Tibial nerve (tissue), 4 donors: Measurements from ENCODE around the gene RGN. TPM values are rescaled to one million over a fixed set of nuclear protein-coding genes. Genes with fewer than 3 reads are reported as not detected.
"Not testable (repeated sequence)": the region's sequence is repeated elsewhere in the genome, so short reads cannot be mapped to it uniquely, and the experiment has no call there.

Source experiments
- DNase-seq, 2 donors: peaks; one replicate each; pipeline ENCODE4 v3.0.0-alpha.2; 2019; ENCODE audit warnings: low spot score in 2 of 2
- H3K27ac ChIP-seq, 4 donors: fragments of 200-600 bp; sonication (generic) in 3 of 4; one replicate each; pipeline ENCODE4 v1.5.1; 2017 to 2019; ENCODE audit warnings: mild to moderate bottlenecking in 1 of 4
- H3K27me3 ChIP-seq, 2 donors: fragments of 200-600 bp; sonication (generic) in 1 of 2; one replicate each; pipeline versions ENCODE4 v1.5.1 to v1.6.0; 2017 to 2019
- H3K36me3 ChIP-seq, 3 donors: fragments of 200-600 bp; sonication (generic); one replicate each; pipeline ENCODE4 v1.5.1; 2018 to 2019
- H3K4me1 ChIP-seq, 4 donors: fragments of 200-600 bp; sonication (generic) in 3 of 4; one replicate each; pipeline ENCODE4 v1.5.1; 2017 to 2019
- H3K4me3 ChIP-seq, 4 donors: fragments of 200-600 bp; sonication (generic) in 3 of 4; one replicate each; pipeline ENCODE4 v1.5.1; 2017 to 2019; ENCODE audit warnings: mild to moderate bottlenecking in 1 of 4, moderate library complexity in 1 of 4
- H3K9me3 ChIP-seq, 4 donors: fragments of 200-600 bp; sonication (generic) in 3 of 4; one replicate each; pipeline ENCODE4 v1.5.1; 2017 to 2019
- EP300 ChIP-seq, 2 donors: sonication (generic); formaldehyde crosslinking; IDR thresholded peaks; one replicate each; pipeline ENCODE4 v1.6.1; 2017; ENCODE audit warnings: antibody characterized with exemption in 2 of 2, mild to moderate bottlenecking in 1 of 2
- POLR2A ChIP-seq, 2 donors: fragments of 450-650 bp; IDR thresholded peaks; one replicate each; pipeline ENCODE4 v1.6.1; 2017; ENCODE audit warnings: antibody characterized with exemption in 2 of 2, mild to moderate bottlenecking in 2 of 2, moderate library complexity in 2 of 2
- WGBS, 2 donors: methylation state at CpG; one replicate each; pipeline ENCODE4 v1.1.5; 2018; 5-methylcytosine and 5-hydroxymethylcytosine counted together
- total RNA-seq, 4 donors: library from RNA; depleted of rRNA; stranded (reverse); fragments of >200 nt; gene quantifications; one replicate each; pipeline ENCODE4 v1.1.0, GENCODE V29; 2016
- TF ChIP-seq, protein P1 (sequence below), 5 experiments: fragments of 200-600 bp in 3 of 5; fragments of 450-650 bp in 2 of 5; sonication (generic) in 3 of 5; IDR thresholded peaks; one replicate each; pipeline ENCODE4 v1.5.1; 2016 to 2019; ENCODE audit warnings: antibody characterized with exemption in 5 of 5, mild to moderate bottlenecking in 3 of 5, moderate library complexity in 2 of 5

Gene RGN
- total RNA-seq, 4 donors from 2014 or later, result 0.60 to 2.5 (median 0.87) TPM; not detected in 1

DNA sequence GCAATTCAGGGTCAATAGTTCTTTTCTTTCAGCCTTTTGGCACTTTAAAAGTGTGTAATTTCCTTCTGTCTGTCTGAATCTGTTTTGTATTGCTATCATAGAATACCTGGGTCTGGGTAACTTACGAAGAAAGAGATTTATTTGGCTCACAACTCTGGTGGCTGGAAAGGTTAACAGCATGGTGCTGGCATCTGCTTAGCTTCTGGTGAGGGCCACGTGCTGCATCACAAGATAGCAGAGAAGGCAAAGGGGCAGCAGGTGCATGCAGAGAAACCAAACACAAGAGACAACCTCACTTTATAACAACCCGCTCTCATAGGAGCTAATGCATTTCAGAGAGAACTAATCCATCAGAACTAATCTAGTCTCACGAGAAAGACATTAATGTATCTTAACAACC lies 18.8 kb downstream of the RGN start:
- TF ChIP-seq, protein P1, sequence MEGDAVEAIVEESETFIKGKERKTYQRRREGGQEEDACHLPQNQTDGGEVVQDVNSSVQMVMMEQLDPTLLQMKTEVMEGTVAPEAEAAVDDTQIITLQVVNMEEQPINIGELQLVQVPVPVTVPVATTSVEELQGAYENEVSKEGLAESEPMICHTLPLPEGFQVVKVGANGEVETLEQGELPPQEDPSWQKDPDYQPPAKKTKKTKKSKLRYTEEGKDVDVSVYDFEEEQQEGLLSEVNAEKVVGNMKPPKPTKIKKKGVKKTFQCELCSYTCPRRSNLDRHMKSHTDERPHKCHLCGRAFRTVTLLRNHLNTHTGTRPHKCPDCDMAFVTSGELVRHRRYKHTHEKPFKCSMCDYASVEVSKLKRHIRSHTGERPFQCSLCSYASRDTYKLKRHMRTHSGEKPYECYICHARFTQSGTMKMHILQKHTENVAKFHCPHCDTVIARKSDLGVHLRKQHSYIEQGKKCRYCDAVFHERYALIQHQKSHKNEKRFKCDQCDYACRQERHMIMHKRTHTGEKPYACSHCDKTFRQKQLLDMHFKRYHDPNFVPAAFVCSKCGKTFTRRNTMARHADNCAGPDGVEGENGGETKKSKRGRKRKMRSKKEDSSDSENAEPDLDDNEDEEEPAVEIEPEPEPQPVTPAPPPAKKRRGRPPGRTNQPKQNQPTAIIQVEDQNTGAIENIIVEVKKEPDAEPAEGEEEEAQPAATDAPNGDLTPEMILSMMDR (IDR thresholded peaks at IDR 0.05), result no peak
- TF ChIP-seq EP300 (IDR thresholded peaks at IDR 0.05), result no peak
- no peaks in the 10 kb centered on the region for H3K36me3 ChIP-seq
- WGBS, 2 donors, result 71 to 94% methylated on average over 4 of the region's 4 CpGs

DNA sequence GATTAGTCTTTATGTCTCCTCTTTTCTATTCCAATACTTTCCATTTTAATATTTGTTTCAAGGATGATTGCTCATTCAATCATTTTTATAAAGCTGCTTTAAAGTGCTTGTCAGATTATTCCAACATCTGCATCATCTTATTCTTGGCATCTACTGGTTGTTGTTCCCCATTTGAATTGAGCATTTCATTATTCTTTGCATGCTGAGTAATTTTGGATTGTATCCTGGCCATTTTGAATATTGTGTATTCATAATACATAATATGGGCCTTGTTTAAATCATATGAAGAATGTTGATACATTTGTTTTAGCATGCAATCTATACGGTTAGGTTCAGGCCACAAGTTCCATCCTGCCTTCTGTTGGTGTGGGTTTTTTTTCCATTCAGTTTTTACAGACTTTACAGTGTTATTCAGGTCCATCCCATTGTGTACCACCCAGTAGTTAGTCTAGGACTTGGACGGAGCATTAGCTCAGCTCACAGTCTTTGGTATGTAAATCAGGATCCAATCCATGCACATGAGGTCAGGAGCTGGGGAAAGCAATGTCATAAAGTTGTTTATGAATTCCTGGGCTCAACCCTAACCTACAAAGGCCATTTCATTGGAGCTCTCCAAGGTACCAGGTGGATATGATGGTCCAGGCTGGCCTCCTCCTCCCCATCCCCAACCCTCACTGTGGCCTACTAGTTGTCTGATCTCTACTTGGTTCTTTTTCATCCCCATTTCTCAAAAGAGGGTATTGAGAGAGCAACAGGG lies 20.3 kb downstream of the RGN start:
- Histone ChIP-seq H3K9me3 (no peaks in the 10 kb centered on the region), H3K4me1 (no peaks in the 10 kb centered on the region), H3K27ac (no peak overlapping the region), H3K36me3 (no peaks in the 10 kb centered on the region), H3K4me3 (no peak overlapping the region), H3K27me3 (peaks cover 0 to 9% of the 10 kb centered on the region in 2 donors)
- DNase-seq, result no peak
- TF ChIP-seq, protein P1 (IDR thresholded peaks at IDR 0.05), result no peak
- TF ChIP-seq EP300 (IDR thresholded peaks at IDR 0.05), result no peak
- no peak for TF ChIP-seq POLR2A (IDR thresholded peaks at IDR 0.05)
- WGBS, 2 donors, result 25 to 62% methylated on average over 2 of the region's 2 CpGs

More for the DNA sequence above, 18.8 kb downstream of the RGN start:
- no peak overlapping the region for H3K4me3 ChIP-seq
- no peak for DNase-seq
- H3K27ac ChIP-seq, result no peak overlapping the region
- H3K4me1 ChIP-seq, result no peaks in the 10 kb centered on the region
- peaks cover 0 to 9% of the 10 kb centered on the region in 2 donors for H3K27me3 ChIP-seq
- H3K9me3 ChIP-seq, result no peaks in the 10 kb centered on the region

DNA sequence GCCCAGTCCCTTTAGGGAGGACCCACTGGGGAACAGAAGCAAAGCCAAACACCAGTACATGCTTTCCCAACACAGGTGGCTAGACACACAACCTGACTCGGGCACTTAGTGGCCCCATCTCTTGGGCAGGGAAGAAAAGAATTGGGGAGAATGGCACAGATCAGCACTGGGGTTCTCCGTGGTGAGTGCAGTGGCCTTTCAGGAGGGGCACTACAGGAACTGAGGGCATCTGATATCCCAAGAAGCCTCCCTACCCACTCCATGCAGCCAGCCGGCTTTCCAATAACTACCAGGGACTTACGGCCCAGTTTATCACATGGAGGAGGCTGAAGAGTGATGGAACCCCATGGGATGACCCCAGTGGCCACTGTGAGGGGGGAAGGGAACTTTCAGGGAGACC lies 23.0 kb downstream of the RGN start:
- H3K4me1 ChIP-seq, result no peaks in the 10 kb centered on the region
- TF ChIP-seq EP300 (IDR thresholded peaks at IDR 0.05), result no peak
- TF ChIP-seq POLR2A (IDR thresholded peaks at IDR 0.05), result no peak
- TF ChIP-seq, protein P1 (IDR thresholded peaks at IDR 0.05), result no peak

DNA sequence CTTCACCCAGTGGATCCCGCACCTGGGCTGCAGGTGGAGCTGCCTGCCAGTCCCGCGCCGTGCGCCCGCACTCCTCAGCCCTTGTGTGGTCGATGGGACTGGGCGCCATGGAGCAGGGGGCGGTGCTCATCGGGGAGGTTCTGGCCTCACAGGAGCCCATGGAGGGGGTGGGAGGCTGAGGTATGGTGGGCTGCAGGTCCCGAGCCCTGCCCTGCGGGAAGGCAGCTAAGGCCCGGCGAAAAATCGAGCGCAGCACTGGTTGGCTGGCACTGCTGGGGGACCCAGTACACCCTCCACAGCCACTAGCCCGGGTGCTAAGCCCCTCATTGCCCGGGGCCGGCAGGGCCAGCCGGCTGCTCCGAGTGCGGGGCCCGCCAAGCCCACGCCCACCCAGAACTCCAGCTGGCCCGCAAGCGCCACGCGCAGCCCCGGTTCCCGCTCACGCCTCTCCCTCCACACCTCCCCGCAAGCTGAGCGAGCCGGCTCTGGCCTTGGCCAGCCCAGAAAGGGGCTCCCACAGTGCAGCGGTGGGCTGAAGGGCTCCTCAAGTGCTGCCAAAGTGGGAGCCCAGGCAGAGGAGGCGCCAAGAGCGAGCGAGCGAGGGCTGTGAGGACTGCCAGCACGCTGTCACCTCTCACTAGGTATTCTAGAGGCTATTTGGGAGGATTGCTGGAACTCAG lies 32.8 kb downstream of the RGN start:
- not testable (repeated sequence) for H3K4me3 ChIP-seq, H3K27me3 ChIP-seq, H3K9me3 ChIP-seq, DNase-seq, H3K4me1 ChIP-seq, H3K36me3 ChIP-seq, H3K27ac ChIP-seq
- 94 to 98% methylated on average over 5 to 18 of the region's 40 CpGs for WGBS, 2 donors

More for the DNA sequence above, 23.0 kb downstream of the RGN start:
- Histone ChIP-seq H3K27ac (no peak overlapping the region), H3K36me3 (no peaks in the 10 kb centered on the region), H3K9me3 (no peaks in the 10 kb centered on the region), H3K4me3 (no peak overlapping the region), H3K27me3 (peaks cover 0 to 4% of the 10 kb centered on the region in 2 donors)
- no peak for DNase-seq
- WGBS, 2 donors, result 82 to 100% methylated on average over 2 to 3 of the region's 4 CpGs

DNA sequence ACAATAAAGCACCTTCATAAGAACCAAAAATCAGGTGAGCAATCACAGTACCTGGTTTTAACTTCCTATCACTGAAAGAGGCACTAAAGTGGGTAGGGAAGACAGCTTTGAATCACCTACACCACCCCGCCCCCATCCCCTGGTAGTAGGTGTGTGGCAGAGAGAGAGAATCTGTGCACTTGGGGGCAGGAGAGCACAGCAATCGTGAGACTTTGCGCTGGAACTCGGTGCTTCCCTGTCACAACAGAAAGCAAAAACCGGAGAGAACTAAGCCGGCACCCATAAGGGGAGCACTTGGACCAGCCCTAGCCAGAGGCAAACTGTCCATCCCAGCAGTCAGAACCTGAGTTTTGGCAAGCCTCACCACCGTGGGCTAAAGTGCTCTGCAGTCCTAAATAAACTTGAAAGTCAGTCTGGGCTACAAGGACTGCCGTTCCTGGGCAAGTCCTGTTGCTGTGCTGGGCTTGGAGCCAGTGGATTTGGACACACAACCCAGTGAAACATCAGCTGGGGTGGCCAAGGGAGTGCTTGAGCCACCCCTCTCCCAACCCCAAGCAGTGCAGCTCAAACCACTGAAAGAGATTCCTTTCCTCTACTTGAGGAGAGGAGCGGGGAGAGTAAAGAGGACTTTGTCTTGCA lies 34.2 kb downstream of the RGN start:
- H3K4me3 ChIP-seq, result no peak overlapping the region
- no peak overlapping the region for H3K27ac ChIP-seq
- DNase-seq, result no peak

DNA sequence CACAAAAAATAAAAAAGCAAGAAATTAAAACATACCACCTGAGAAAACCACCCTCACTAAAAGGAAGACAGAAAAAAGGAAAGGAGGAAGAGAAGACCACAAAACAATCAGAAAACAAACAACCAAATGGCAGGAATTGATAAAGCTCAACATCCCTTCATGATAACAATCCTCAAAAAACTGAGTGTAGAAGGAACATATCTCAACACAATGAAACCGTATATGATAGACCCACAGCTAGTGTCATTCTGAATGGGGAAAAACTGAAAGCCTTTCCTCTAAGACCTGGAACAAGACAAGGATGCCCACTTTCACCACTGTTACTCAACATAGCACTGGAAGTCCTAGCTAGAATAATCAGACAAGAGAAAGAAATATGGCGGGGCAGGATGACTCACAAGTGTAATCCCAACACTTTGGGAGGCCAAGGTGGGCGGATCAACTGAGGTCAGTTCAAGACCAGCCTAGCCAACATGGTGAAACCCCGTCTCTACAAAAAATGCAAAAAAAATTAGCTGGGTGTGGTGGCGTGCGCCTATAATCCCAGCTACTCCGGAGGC lies 38.4 kb downstream of the RGN start:
- not testable (repeated sequence) for H3K4me1 ChIP-seq, H3K27me3 ChIP-seq, H3K4me3 ChIP-seq, H3K27ac ChIP-seq, H3K9me3 ChIP-seq, DNase-seq, H3K36me3 ChIP-seq
- WGBS, 2 donors, result 89 to 93% methylated on average over 7 of the region's 7 CpGs

More for the DNA sequence above, 34.2 kb downstream of the RGN start:
- H3K9me3 ChIP-seq, result no peaks in the 10 kb centered on the region
- H3K27me3 ChIP-seq, result peaks cover 0 to 7% of the 10 kb centered on the region in 2 donors
- TF ChIP-seq POLR2A (IDR thresholded peaks at IDR 0.05) (no peak), EP300 (IDR thresholded peaks at IDR 0.05) (no peak)
- TF ChIP-seq, protein P1 (IDR thresholded peaks at IDR 0.05), result no peak
- H3K36me3 ChIP-seq, result no peaks in the 10 kb centered on the region
- H3K4me1 ChIP-seq, result no peaks in the 10 kb centered on the region
- 64 to 69% methylated on average over 6 to 9 of the region's 9 CpGs for WGBS, 2 donors

DNA sequence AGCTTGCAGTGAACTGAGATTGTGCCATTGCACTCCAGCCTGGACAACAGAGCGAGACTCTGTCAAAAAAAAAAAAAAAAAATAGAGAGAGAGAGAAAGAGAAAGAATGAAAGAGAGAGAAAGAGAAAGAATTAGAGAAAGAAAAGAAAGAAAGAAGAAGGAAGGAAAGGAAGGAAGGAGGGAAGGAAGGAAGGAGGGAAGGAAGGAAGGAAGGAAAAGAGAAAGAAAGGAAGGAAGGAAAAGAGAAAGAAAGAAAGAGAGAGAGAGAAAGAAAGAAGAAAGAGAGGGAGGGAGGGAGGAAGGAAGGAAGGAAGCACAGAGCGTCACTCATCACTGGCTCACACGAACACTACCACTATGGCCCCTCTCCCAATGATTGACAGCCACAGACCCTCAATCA lies 46.2 kb downstream of the RGN start:
- DNase-seq, H3K4me1 ChIP-seq, H3K4me3 ChIP-seq, H3K27me3 ChIP-seq, H3K9me3 ChIP-seq, H3K27ac ChIP-seq, H3K36me3 ChIP-seq: not testable (repeated sequence)
- 79 to 100% methylated on average over 1 to 3 of the region's 3 CpGs for WGBS, 2 donors
